DOHH2 (cell line): Measurements from ENCODE around the gene CNKSR3.

Source experiments
- CTCF ChIP-seq: fragments of 200-600 bp; sonication (generic); IDR thresholded peaks from one replicate; pipeline ENCODE4 v1.5.1; 2014; ENCODE audit warnings: antibody characterized with exemption, mild to moderate bottlenecking, low read depth, low read length; ENCODE audit not compliant: poor library complexity, severe bottlenecking
- EZH2phosphoT487 ChIP-seq: fragments of 200-600 bp; sonication (generic); IDR thresholded peaks from 2 replicates; pipeline ENCODE4 v1.6.1; 2017; ENCODE audit warnings: borderline replicate concordance, mild to moderate bottlenecking, antibody characterized with exemption, low read length, moderate library complexity, mixed read lengths

GRCh38 chr6:154394571-154394970 lies 115.9 kb downstream of the CNKSR3 start:
- TF ChIP-seq CTCF (no peak), EZH2phosphoT487 (no peak)
